NOMO-1 (cell line): Measurements from ENCODE around the gene DCAF8.
A peak's percentile ranks its signal among the peaks of the same experiment; 100 is the strongest.
"Not testable (repeated sequence)": the region's sequence is repeated elsewhere in the genome, so short reads cannot be mapped to it uniquely, and the experiment has no call there.

Experiments
- DNase-seq, 2 experiments: peaks; one replicate each; lab custom pipeline; 2025; ENCODE audit not compliant: unreplicated experiment in 2 of 2; lab: John Stamatoyannopoulos, UW

DCAF8 gene

DNA sequence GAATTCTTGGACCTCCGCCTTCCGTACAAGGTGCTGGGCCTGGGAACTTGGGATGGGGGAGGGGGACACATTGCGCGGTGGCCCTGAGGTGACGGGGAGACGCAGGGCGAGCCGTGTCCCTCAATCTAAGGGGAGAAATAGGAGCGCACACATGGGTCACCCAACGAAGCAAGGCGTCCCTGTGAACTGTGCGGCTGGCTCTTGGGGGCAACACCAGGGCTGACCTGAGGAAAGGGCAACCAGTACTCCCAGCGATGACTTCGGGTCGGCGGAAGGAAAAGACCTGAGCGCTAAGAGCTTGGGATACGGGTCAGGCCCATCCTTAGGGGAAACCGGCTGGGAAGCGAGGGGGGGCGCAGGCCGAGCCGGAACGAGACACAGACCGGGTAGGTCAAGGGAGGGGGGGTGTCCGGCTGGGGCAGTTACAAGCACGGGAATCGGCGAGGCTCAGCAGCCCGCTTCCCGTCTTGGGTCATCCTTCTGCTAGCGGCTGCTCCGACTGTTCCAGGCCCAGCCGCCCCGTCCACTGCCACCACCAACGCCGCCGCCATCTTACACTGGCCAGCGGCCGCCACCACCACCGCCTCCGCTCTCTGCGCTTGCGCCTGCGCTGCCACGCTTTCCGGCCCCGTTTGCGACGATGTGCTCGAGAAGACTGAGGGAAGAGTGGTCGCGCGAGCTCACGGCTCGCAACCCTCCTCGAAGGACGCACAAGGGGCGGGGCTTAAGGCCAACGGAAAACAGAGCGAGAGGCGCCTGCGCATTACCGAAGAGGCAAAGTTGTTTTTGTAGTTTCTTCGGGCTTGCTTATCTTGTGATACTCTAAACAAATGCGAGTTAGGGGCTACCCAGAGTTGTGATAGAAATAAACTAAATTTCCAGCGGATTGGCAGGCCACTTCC is at the start of gene DCAF8:
DCAF8 (minus strand) TSS at position 657 of the 902 bp plus-strand sequence. CDS start 18,541 bp downstream, outside the sequence.
- peak; percentile 97 to 99 for DNase-seq

DNA sequence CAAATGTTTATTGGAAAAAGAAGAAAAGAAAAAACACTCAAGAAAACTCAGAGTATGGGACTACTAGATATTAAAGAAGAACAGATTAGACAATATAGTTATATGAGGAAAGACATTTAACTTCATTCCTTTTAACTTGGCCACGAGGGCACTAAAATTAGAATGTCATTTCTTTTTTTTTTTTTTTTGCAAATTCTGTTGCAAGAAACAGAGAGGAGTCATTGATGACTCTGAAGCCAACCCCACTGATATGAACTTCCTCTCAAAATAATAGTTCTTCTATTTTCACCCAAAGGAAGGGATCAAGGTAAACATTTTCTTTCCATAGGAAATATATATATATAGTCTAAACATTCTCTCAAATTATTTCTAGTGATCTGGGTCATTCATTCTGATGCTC is 47.2 kb upstream of the DCAF8 start:
- no peak for DNase-seq

DNA sequence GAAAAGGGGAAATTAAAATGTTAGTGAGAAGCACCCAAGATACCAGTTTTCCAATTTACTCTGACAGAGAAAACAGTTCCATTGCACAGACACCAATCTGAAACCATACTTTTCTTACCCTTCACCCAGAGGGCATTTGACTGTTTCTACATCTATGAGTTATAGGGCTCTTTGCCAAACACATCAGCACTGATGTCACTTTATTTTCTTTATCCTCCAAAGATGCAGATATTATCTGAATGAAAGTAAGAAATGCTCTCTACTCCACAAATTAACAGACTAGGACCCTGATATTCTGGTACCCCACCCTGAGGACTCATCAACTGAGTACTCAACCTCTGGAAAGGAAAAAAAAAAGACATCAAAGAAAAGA is 46.8 kb upstream of the DCAF8 start:
- DNase-seq = no peak

GRCh38 chr1:160308451-160309184 is 46.3 kb upstream of the DCAF8 start:
- no peak for DNase-seq

DNA sequence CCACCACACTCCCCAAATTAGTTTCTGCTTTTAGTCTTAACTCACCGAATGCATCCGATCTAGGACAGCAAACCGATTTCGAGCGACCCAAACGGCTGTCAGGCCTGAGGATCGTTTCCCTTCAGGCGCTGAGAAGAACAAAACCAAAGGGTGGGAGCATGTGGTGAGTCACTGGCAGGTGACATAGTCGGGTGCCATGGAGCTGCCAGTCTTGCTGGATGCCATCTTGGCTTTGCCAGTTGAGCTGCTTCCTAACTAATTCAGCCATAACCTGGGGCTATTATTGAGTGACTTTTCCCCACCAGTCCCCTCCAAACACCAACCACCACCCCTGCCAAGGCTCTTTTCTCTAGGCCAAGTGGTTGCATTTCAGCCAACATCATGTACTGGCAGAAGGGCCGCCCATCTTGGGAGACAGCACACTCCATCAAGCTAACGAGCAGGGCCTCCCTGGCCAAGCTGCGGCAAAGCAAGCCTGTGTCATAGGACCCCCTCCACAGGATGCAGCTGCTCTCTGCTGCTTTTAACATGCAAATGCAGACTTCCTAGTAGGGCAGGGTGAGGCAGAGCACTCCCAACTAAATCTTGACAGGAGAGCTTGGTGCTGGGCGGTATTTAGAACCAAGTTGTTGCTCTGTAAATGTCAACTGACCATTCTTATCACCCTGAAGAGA is 44.9 kb upstream of the DCAF8 start:
- DNase-seq = no peak

DNA sequence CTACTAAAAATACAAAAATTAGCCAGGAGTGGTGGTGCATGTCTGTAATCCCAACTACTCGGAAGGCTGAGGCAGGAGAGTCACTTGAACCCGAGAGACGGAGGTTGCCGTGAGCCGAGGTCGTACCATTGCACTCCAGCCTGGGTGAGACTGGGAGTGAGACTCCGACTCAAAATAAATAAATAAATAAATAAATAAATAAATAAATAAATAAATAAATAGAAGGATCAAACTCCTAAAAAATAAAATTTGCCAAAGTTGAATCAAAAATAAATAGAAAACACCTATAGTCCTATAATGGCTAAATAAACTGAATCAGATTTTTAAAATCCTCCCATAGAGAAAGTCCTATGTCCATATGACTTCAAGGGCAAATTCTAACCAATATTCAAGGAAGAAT is 37.8 kb upstream of the DCAF8 start:
- no peak for DNase-seq

DNA sequence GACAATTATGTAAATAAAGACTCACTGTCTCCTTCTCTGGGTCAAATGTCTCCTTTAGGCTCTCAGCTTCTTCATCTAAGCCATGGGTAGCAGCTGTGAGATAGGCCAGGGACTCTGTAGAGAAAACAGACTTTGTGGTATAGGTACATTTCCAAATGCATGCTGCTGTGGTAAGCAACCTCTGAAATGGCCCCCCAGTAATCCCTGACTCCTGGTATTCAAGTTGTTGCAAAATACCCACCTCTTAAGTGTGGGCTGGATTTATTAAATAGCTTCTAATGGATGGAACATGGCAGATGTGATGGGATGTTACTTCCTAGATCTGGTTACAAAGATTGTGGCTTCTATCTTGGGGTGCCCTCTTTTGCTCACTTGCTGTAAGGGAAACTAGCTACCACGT is 33.7 kb upstream of the DCAF8 start:
- no peak for DNase-seq

- DNase-seq = no peak
Measured at GRCh38 chr1:160293020-160293968, 30.9 kb upstream of the DCAF8 start.

- DNase-seq = peak; percentile 30 to 33
Measured at GRCh38 chr1:160291248-160292220, 29.2 kb upstream of the DCAF8 start.

DNA sequence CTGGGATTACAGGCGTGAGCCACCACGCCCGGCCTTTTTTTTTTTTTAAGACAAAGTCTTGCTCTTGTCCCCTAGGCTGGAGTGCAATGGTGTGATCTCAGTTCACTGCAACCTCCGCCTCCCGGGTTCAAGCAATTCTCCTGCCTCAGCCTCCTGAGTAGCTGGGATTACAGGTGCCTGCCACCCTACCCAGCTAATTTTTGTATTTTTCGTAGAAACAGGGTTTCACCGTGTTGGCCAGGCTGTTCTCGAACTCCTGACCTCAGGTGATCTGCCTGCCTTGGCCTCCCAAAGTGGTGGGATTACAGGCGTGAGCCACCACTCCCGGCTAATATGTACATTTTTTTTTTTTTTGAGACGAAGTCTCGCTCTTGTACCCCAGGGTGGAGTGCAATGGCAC is 25.4 kb upstream of the DCAF8 start:
- DNase-seq = not testable (repeated sequence)

DNA sequence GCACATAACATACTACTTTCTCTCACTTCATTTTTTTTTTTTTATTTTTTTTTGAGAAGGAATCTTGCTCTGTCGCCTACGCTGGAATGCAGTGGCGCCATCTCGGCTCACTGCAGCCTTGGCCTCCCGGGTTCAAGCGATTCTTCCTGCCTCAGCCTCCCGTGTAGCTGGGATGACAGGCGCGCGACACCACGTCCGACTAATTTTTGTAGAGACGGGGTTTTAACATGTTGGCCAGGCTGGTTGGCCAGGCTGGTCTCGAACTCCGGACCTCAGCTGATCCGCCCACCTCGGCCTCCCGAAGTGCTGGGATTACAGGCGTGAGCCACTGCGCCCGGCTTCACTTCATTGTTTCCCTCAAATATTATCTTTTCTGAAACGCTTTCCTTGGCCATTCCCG is 23.2 kb upstream of the DCAF8 start:
- no peak for DNase-seq

DNA sequence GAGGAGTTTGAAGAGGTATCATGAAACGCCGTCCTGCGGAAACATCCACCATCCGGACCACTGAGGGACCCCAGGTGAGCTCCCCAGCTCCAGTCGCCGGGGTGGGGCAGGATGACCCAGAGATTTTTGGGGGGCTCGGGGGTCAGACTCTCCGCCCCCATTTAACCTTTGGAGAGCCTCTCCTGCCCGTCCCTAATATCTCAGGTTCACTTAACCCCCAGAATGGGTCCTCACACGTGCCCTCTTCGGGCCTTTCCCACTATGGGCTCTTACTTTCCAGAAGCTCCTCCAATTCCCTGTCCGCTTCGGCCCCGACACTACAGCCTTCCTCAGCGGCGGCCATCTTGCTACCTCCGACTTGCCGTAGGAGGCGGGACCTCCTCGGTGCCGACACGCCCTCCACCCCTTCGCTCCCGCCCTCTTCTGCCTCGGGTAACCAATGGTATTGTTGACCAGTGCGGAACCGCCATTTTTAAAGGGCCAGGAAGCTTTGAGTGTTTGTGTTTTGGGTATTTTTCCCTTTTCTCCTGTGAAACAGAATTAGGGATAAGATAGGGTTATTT is 22.5 kb upstream of the DCAF8 start, which contains the start of gene PEX19:
PEX19 (minus strand) TSS at position 352 of the 563 bp plus-strand sequence; CDS start at position 343, 9 bp downstream.
- DNase-seq = peak; percentile 87 to 90

GRCh38 chr1:160284220-160284781 is 22.0 kb upstream of the DCAF8 start:
- DNase-seq = peak; percentile 65 to 75

DNA sequence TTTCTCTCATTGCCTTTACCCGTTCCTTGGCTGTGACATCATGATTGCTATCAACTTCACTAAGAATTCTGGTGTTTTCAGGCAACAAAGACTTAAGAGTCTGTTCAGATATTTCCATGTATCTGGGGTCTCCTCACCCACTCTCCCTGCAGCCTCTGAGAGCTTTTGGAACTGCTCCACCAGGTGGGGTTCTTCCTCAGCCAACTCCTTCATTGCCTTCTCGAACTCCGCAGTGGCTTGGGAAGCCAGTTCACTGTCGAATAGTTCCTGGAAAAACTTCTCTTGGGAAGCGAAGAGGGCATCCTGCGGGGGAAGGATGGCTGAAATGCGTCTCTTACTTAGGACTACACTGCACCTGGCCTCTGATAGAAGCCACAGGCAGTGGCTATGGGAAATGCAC is 20.5 kb upstream of the DCAF8 start:
- no peak for DNase-seq

GRCh38 chr1:160277987-160278386 is 15.6 kb upstream of the DCAF8 start:
- no peak for DNase-seq

DNA sequence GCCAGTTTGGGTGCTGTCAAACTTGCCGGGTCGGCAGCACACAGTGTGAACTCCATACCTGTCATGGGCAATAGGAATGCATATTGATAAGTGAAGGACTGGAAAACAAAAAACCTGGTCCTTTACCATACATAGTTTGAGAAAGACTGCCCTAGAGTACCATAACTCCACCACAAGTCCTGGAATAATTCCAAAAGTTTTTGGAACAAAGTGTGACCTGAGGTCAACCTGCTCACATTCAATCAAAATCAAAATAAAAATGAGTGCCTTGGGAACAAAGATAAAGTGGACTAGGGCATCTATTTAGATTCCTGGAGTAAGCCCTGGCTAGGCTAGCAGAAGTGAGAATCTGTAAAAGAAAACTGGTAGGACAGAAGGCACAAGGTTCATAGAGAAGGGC is 15.0 kb upstream of the DCAF8 start:
- no peak for DNase-seq

DNA sequence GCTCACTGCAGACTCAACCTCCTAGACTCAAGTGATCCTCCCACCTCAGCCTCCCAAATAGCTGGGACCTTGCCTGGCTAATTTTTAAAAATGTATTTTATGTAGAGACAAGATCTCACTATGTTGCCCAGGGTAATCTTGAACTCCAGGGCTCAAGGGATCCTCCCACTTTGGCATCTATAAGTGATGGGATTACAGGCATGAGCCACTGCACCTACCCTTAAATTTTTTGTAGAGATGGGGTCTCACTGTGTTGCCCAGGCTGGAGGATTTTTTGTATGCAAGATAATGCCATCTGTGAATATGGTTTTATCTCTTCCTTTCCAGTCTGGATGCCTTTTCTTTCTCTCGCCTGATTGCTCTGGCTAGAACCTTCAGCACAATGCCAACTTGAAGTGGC is 8.7 kb upstream of the DCAF8 start:
- DNase-seq = no peak

- no peak for DNase-seq
Measured at GRCh38 chr1:160267284-160267991, 5.1 kb upstream of the DCAF8 start.
